SK-N-SH (cell line): ENCODE data around the gene ZC3H7B.

Experiments
- CHD2 ChIP-seq: fragments of 150-350 bp; IDR thresholded peaks from 2 replicates; pipeline ENCODE4 v1.6.1; 2018; ENCODE audit warnings: low read length; ENCODE audit not compliant: partially characterized antibody
- EZH2phosphoT487 ChIP-seq: fragments of 200-600 bp; sonication (generic); IDR thresholded peaks from 2 replicates; pipeline ENCODE4 v1.6.1; 2017; ENCODE audit warnings: low read depth, mixed run types, mild to moderate bottlenecking, antibody characterized with exemption, moderate library complexity, borderline replicate concordance
- FOSL2 ChIP-seq: IDR thresholded peaks from 2 replicates; pipeline ENCODE4 v1.4.0; 2012; ENCODE audit warnings: low read depth, mild to moderate bottlenecking, moderate library complexity, borderline replicate concordance
- POLR2AphosphoS5 ChIP-seq: IDR thresholded peaks from 2 replicates; pipeline ENCODE4 v1.6.1; 2012; ENCODE audit warnings: low read depth, low read length
- RAD21 ChIP-seq: IDR thresholded peaks from 2 replicates; pipeline ENCODE4 v1.6.1; 2012; ENCODE audit warnings: mild to moderate bottlenecking, low read length
- RFX5 ChIP-seq: IDR thresholded peaks from 2 replicates; pipeline ENCODE4 v1.6.1; 2012; ENCODE audit warnings: mild to moderate bottlenecking, improper control_type of control experiment, low read length
- RXRA ChIP-seq: IDR thresholded peaks from 2 replicates; pipeline ENCODE4 v1.4.0; 2012; ENCODE audit warnings: low read depth, mild to moderate bottlenecking, borderline replicate concordance
- SIN3A ChIP-seq: IDR thresholded peaks from 2 replicates; pipeline ENCODE4 v1.6.1; 2012; ENCODE audit warnings: low read depth, mild to moderate bottlenecking, low read length, moderate library complexity, borderline replicate concordance
- YY1 ChIP-seq: IDR thresholded peaks from 2 replicates; pipeline ENCODE4 v1.4.0; 2012; ENCODE audit warnings: low read depth, mild to moderate bottlenecking
- TF ChIP-seq, protein P1 (sequence below): fragments of 200-600 bp; sonication (generic); IDR thresholded peaks from 2 replicates; pipeline ENCODE4 v1.6.1; 2017; ENCODE audit warnings: antibody characterized with exemption, mild to moderate bottlenecking, moderate library complexity
- TF ChIP-seq, protein P2 (sequence below): fragments of 150-350 bp; IDR thresholded peaks from 2 replicates; pipeline ENCODE4 v1.6.1; 2016; ENCODE audit warnings: mild to moderate bottlenecking, low read depth, low read length
- TF ChIP-seq, protein P3 (sequence below): IDR thresholded peaks from 2 replicates; pipeline ENCODE4 v1.4.0; 2012; ENCODE audit warnings: low read depth
- TF ChIP-seq, protein P4 (sequence below): fragments of 150-350 bp; IDR thresholded peaks from 2 replicates; pipeline ENCODE4 v1.6.1; 2017; ENCODE audit warnings: antibody characterized with exemption, low read length, low read depth, borderline replicate concordance
- TF ChIP-seq, protein P5 (sequence below): IDR thresholded peaks from 2 replicates; pipeline ENCODE4; 2012

DNA sequence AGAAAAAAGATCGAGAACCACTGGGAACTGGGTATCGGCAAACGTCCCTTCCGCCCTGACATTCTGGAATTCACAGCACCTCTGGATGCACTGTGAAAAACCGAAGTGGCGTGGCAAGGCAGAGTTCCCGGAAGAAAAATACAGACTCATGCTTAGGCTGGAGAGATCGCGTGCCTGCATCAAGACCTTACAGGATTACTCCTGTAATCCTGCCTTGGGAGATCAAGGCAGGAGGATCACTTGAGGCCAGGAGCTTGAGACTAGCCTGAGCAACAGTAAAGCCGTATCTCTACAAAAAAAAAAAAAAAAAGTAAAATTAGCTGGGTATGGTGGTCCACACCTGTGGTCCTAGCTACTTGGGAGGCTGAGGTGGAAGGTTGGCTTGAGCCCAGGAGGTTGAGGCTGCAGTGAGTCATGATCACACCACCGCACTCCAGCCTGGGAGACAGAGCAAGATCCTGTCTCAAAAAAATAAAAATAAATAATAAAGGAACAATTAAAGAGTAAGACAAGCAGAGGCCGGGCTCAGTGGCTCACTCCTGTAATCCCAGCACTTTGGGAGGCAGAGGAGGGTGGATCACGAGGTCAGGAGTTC lies 60.5 kb downstream of the ZC3H7B start:
- TF ChIP-seq, protein P1, sequence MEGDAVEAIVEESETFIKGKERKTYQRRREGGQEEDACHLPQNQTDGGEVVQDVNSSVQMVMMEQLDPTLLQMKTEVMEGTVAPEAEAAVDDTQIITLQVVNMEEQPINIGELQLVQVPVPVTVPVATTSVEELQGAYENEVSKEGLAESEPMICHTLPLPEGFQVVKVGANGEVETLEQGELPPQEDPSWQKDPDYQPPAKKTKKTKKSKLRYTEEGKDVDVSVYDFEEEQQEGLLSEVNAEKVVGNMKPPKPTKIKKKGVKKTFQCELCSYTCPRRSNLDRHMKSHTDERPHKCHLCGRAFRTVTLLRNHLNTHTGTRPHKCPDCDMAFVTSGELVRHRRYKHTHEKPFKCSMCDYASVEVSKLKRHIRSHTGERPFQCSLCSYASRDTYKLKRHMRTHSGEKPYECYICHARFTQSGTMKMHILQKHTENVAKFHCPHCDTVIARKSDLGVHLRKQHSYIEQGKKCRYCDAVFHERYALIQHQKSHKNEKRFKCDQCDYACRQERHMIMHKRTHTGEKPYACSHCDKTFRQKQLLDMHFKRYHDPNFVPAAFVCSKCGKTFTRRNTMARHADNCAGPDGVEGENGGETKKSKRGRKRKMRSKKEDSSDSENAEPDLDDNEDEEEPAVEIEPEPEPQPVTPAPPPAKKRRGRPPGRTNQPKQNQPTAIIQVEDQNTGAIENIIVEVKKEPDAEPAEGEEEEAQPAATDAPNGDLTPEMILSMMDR = no peak
- no peak for TF ChIP-seq RAD21
- no peak for TF ChIP-seq CHD2
- TF ChIP-seq, protein P2, sequence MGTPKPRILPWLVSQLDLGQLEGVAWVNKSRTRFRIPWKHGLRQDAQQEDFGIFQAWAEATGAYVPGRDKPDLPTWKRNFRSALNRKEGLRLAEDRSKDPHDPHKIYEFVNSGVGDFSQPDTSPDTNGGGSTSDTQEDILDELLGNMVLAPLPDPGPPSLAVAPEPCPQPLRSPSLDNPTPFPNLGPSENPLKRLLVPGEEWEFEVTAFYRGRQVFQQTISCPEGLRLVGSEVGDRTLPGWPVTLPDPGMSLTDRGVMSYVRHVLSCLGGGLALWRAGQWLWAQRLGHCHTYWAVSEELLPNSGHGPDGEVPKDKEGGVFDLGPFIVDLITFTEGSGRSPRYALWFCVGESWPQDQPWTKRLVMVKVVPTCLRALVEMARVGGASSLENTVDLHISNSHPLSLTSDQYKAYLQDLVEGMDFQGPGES = no peak
- TF ChIP-seq, protein P3, sequence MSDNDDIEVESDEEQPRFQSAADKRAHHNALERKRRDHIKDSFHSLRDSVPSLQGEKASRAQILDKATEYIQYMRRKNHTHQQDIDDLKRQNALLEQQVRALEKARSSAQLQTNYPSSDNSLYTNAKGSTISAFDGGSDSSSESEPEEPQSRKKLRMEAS = no peak
- TF ChIP-seq EZH2phosphoT487 = no peak
- TF ChIP-seq SIN3A = no peak
- TF ChIP-seq FOSL2 = no peak
- TF ChIP-seq POLR2AphosphoS5 = no peak
- TF ChIP-seq, protein P4, sequence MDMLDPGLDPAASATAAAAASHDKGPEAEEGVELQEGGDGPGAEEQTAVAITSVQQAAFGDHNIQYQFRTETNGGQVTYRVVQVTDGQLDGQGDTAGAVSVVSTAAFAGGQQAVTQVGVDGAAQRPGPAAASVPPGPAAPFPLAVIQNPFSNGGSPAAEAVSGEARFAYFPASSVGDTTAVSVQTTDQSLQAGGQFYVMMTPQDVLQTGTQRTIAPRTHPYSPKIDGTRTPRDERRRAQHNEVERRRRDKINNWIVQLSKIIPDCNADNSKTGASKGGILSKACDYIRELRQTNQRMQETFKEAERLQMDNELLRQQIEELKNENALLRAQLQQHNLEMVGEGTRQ = no peak
- TF ChIP-seq RXRA = no peak
- TF ChIP-seq, protein P5, sequence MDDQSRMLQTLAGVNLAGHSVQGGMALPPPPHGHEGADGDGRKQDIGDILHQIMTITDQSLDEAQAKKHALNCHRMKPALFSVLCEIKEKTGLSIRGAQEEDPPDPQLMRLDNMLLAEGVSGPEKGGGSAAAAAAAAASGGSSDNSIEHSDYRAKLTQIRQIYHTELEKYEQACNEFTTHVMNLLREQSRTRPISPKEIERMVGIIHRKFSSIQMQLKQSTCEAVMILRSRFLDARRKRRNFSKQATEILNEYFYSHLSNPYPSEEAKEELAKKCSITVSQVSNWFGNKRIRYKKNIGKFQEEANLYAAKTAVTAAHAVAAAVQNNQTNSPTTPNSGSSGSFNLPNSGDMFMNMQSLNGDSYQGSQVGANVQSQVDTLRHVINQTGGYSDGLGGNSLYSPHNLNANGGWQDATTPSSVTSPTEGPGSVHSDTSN = no peak
- no peak for TF ChIP-seq YY1
- TF ChIP-seq RFX5 = no peak
